GM18498 (cell line): Measurements from ENCODE around the gene MFSD12.

Source experiments
- ATAC-seq: cut with Tn5 transposase; IDR thresholded peaks from one replicate; pipeline ENCODE4 v1.9.1; 2021; ENCODE audit warnings: mild to moderate bottlenecking, moderate library complexity; ENCODE audit not compliant: unreplicated experiment

Gene MFSD12

DNA sequence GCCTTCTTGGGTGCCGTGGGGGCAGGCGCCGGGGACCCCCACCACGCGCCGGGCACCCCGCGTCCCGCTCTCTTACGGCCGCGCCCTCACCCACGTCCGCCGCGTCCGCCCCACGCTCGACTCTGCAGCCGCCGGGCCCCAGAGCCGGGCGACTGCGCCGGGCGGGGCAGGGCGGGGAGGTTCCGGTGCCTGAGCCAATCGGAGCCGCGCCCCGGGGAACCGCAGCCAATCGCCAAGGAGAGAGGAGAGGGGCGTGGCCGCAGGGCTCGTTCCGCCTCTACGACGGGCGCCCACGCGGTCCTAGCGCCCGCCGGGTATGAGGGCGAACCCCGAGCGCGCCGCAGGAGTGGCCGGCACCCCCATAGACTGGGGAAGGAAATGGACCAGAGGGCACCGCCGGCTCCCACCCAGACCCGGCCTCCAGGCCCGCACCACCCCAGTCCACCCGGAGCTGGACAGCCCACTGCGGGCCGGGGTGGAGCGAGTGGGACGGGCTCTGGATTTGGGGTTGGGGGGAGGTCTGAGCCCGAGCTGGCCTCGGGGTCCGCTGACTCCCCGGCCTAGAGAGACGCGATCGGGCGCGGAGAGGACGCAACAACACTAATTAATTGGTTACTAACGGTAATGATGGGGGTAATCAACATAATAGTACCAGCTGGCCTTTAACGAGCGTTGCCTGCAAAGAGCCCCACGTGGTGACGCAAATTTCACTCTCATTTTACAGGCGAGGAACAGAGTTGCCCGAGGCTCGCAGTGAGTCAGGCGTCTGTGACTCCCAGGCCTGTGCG lies at the start of gene MFSD12:
Gene MFSD12 (minus strand): TSS at position 126 of the 788 bp plus-strand sequence. CDS start 183 bp downstream, outside the sequence.
- peak; percentile 90 for ATAC-seq

DNA sequence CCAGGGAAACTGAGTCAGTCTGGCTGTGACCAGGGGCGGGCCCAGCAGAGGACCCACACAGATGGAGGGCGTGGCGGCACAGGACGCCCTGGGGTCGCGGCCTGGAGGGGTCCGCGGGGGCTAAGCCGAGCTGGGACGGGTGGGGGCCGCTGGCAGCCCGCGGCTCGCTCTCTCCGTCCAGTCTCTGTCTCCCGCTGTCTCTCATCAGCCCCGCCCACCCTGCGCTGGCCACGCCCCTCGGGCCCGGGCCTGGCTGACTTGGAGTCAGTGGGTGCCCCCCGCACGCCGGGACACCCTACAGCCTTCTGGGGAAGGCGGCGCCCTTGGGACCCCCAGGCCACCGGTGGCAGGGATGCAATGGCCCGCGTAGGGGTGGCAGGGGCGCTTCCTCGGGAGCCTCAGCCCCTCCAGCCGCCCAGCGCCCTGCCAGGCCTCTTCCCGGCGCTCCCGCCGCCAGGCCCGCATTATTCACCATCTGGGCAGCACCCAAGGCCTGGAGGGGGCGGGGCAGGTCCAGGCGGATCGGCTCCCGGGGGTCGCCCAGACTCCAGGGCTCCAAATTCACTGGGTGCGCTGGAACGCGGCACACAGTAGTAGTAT lies 49.4 kb upstream of the MFSD12 start, which contains the start of gene TBXA2R:
Gene TBXA2R (minus strand): TSS at position 186 of the 600 bp plus-strand sequence. CDS start 6,241 bp downstream, outside the sequence.
- no peak for ATAC-seq

- ATAC-seq, result no peak
These were observed 48.8 kb upstream of the MFSD12 start for GRCh38 chr19:3606174-3606689.

GRCh38 chr19:3605770-3606169 lies 48.4 kb upstream of the MFSD12 start:
- no peak for ATAC-seq

- no peak for ATAC-seq
These were observed 48.0 kb upstream of the MFSD12 start for GRCh38 chr19:3605361-3605760.

DNA sequence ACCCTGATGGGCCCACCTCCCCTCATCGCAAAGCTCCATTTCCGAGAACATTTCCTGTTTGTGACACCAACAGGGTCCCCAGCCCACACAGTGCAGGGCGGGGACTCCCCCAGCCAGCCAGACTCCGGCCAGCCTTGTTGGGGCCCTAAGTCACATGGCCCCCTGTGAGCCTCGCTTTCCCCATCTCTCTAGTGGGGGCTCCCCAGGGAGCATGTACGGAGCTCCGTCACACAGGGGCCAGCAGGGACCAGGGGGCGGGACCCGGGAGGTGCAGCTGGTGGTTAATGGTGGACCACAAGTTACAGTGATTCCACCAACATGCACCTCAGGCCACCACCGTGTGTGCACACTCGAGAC lies 47.6 kb upstream of the MFSD12 start:
- no peak for ATAC-seq

DNA sequence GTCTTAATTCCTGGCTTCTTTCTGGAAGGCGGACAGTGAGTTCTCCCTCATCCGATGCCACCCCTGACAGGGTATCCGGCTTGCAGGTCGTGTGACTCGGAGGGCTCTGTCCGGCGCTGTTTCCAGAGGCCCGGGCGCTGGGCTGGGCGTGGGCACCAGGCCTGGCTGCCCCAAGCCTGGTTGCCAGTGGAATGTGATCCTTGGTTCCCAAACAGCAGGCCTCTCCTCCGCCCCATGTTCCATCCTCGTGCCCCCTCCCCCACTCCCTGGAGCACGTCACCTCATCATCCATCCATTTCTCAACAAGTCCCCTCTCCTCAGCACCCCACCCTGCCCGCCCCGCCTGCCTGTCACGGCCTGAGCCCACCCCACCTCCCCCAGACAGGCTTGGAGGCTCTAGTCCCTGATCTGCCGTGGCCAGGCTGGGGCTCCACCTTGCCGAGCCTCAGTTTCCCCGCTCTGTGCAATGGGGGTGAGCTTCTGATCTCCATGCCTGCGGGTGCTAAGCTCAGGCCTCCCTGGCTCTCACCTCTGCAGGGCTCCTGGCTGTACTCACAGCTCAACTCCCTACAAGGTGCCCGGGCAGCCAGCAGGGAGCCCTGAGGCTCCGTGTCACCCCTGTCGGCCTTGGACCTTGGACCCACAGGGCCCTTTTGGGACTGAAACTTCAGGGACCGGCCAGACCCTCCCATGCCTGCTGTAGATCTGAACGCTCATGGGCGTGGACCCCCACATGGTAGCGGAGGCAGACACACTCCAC lies 47.0 kb upstream of the MFSD12 start:
- ATAC-seq, result no peak

- ATAC-seq, result no peak
These were observed 45.9 kb upstream of the MFSD12 start for GRCh38 chr19:3603121-3603811.

DNA sequence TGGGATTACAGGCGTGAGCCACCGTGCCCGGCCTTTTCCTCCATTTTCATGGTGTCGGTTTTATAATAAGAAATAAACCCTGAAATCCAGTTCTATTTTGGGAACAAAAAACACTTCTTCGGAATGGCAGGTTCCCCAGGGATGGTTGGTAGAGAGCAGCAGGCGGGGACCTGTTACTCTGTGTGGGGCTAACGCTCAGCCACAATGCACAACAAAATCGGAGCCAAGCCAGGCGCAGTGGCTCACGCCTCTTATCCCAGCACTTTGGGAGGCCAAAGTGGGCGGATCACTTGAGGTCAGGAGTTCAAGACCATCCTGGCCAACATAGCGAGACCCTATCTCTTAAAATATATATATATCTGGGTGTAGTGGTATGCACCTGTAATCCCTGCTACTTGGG lies 43.6 kb upstream of the MFSD12 start:
- no peak for ATAC-seq

- ATAC-seq, result no peak
These were observed 42.4 kb upstream of the MFSD12 start for GRCh38 chr19:3599776-3600187.

GRCh38 chr19:3595521-3596061 lies 38.2 kb upstream of the MFSD12 start:
- no peak for ATAC-seq

DNA sequence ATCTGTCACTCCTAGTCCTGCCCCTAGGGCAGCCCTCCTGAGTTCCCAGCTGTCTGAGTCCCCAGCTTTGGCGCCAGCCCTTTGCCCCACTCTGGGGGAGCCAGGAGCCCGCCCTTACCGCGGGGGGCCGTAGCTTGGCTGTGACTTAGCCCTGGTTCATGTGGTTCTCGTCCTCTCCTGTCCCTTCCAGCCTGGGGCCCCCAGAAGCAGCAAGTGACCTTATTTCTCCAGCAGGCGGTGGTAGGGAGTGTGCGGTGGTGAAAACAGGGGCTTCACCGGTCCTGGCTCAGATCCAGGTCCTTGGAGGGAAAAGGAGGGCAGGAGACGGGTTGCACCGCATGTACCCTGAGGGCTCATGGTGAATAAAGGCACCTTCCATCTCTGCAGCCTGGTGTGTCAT lies 35.8 kb upstream of the MFSD12 start:
- ATAC-seq, result no peak

GRCh38 chr19:3591876-3592613 lies 34.7 kb upstream of the MFSD12 start:
- ATAC-seq, result no peak

GRCh38 chr19:3590991-3591659 lies 33.7 kb upstream of the MFSD12 start:
- ATAC-seq, result no peak

DNA sequence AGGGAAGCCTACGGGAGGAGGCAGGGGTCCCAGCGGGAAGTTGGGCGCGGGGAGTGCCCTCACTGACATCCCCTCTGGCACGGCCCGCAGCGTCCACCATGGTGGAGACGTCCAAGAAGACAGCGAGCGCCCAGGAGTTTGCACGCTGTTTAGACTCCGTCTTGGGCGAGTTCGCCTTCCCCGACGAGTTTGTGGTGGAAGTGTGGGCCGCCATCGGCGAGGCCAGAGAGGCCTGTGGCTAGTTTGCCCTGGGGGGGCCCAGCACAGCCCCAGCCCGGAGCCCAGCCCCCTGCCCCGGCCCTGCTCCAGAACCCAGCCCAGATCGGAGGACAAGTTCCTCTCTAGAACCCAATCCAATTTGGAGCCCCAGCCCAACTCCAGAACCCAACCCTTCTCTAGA lies 32.6 kb upstream of the MFSD12 start:
- no peak for ATAC-seq

DNA sequence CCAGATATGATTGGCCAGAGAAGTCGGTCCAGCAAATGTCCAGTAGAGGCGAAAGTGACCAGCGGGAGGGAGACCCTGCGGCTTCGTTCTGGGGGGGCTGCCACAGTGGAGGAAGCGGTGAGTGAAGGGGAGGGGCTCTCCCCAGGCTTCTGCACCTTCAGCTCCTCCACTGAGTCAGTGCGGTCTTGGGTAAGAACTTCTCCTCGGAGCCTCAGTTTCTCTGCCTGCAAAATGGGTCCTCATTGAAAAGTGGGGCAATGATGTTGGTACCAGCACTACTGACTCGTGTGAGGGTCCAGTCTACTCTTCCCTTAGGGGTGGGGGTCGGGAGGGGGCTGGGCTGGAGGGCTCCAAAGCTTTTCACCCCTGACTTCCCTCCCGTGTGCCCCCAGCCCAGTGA lies 32.1 kb upstream of the MFSD12 start:
- no peak for ATAC-seq

- no peak for ATAC-seq
These were observed 29.4 kb upstream of the MFSD12 start for GRCh38 chr19:3586707-3587346.

GRCh38 chr19:3586127-3586626 lies 28.8 kb upstream of the MFSD12 start:
- ATAC-seq, result no peak
